PC-9 (cell line): Measurements from ENCODE around the gene PIAS4.

ENCODE experiments used
- EZH2 ChIP-seq: fragments of 200-600 bp; sonication (generic); IDR thresholded peaks from 2 replicates; pipeline ENCODE4 v1.8.0; 2017; ENCODE audit warnings: antibody characterized with exemption, low read depth
- TF ChIP-seq, protein P1 (sequence below): fragments of 200-600 bp; sonication (generic); conservative IDR thresholded peaks from 2 replicates; pipeline ENCODE4 v1.6.1; 2017; ENCODE audit warnings: mixed run types, antibody characterized with exemption, mild to moderate bottlenecking, moderate library complexity

GRCh38 chr19:4068047-4068966 is 60.8 kb downstream of the PIAS4 start:
- TF ChIP-seq, protein P1, sequence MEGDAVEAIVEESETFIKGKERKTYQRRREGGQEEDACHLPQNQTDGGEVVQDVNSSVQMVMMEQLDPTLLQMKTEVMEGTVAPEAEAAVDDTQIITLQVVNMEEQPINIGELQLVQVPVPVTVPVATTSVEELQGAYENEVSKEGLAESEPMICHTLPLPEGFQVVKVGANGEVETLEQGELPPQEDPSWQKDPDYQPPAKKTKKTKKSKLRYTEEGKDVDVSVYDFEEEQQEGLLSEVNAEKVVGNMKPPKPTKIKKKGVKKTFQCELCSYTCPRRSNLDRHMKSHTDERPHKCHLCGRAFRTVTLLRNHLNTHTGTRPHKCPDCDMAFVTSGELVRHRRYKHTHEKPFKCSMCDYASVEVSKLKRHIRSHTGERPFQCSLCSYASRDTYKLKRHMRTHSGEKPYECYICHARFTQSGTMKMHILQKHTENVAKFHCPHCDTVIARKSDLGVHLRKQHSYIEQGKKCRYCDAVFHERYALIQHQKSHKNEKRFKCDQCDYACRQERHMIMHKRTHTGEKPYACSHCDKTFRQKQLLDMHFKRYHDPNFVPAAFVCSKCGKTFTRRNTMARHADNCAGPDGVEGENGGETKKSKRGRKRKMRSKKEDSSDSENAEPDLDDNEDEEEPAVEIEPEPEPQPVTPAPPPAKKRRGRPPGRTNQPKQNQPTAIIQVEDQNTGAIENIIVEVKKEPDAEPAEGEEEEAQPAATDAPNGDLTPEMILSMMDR = no peak
- TF ChIP-seq EZH2 = no peak
